Fibroblast of skin of left quadriceps (primary cell): ENCODE results near the gene MYBPC3.
"Not testable (repeated sequence)": the region's sequence is repeated elsewhere in the genome, so short reads cannot be mapped to it uniquely, and the experiment has no call there.

Source experiments
- DNase-seq, 2 experiments: peaks; one replicate each; pipeline ENCODE4 v3.0.0-alpha.2; 2013; ENCODE audit warnings: low read depth in 2 of 2

MYBPC3 gene

DNA sequence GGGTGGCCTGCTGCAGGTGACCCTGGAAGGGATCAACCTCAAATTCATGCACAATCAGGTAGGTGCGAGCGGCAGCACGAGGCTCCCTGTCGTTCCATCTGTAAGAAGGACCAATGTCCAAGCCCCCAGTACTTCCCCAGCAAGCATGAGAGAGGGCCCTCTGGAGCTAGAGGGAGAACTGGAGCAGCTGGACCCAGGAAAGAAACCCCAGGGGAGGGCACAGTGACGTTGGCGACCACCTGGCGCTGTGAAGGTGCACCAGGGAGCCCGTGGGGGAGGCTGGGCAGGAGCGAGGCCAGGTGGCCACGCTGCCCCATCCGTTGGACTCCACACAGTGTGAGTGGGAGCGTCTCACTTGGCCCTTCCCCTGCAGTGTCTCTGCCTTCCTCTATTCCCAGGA is 28.0 kb downstream of the MYBPC3 start:
- DNase-seq: no peak

DNA sequence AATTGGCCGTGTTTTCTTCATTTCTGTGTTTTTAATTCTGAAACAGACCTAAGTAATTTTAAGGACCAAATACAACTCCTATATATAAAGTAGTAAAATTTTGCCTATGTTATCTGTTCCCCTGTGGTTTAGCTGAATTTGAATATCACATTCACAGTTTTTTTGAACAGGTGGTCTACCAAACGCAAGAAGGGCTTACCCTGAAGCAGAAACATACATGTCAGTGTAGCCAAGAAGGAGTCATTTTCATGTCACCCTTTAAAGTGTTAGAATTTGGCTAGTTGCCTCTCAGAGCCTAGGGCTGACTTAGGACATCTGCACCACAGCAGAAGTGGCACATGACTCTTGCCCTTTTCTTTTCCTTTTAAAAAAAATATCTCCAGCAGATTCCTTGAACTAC is 34.3 kb downstream of the MYBPC3 start:
- DNase-seq: no peak

DNA sequence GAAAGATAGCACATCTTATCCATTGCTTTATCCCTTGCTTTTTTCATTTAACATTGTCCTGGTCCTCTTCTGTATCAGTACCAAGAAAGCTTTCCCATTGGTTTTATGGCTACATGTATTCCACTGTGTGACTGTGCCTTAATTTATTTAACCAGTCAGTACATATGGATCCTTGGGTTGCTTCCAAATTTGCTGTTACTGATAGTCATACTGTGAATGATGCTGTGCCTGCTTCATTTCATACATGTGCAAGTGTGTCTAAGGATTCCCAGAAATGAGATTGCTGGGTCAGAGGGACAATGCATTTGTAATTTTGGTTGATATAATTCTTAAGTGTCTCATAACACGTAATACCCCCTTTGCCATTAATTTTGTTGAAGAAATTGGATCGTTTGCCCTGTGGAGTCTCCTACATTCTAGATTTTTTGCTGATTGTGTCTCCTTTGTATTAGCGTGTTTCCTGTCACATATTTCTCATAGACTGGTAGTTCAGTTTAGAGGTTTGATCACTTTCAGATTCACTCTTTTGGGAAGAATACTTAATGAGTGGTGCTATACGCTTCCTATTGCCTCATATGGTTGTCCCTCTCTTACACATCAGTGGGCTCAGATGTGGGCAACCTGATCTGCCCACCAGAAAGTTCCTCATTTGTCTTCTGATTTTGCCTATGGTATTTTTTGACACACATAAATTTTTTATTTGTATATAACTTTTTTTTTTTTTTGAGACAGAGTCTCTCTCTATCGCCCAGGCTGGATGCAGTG is 35.3 kb downstream of the MYBPC3 start:
- no peak for DNase-seq

DNA sequence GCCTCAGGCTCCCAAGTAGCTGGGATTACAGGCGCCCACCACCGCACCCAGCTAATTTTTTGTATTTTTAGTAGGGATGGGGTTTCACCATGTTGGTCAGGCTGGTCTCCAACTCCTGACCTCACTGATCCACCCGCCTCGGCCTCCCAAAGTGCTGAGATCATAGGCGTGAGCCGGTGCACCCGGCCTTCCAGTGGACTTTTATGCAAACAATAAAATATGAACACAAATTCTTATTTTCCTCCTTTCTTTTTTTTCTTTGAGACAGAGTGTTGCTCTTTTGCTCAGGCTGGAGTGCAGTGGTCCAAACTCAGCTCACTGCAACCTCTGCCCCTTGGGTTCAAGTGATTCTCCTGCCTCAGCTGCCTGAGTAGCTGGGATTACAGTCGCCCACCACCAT is 36.0 kb downstream of the MYBPC3 start:
- DNase-seq: not testable (repeated sequence)

DNA sequence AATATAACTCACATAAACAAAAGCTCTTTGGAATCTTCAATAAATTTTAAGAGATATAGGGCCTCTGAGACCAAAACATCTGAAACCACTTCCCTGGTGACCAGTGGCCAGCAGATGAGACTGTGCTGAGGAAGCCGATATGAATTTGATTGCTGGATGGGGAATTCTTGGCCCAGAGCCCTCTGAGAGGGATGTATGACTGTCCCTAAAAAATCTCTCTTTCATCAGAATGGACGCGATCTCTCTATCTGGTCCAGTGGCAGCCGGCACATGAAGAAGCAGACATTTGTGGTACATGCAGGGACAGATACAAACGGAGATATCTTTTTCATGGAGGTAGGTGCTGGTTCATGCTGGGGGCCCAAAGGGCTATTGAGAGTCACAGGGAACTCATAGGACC is 37.5 kb downstream of the MYBPC3 start:
- DNase-seq: no peak

DNA sequence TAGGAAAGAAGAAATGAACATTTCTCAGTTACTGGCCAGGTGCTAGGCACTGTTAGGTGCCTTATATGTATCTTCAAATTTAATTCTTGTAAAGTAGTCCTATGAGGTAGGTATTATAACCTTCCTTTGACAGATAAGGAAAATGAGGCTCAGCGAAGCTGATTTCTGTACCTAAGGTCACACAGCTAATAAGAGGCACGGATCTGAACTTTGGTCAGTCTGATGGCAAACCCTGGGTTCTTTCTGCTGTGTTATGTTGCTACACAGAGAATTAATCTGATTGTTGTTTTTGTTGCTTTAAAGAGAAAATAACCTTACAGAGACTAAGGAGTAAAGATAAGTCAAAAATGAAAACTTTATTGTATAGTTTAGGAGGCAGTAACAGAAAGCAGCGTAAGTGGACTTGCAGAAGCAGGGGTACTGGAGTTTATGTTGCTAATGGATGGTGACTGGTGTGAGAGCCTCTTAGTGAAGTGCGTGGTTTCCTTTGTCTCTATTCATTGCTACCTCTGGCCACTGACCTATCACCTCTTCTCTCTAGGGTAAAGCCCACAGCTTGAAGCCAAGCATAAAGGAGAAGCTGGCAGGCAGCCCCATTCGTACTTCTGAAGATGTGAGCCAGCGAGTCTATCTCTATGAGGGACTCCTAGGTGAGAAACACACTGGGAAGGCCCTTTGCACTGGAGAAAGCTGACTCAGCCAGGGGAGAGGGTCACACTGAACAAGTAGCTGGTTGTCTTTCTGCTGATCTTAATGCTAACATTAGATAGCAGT is 44.3 kb downstream of the MYBPC3 start:
- DNase-seq: no peak

DNA sequence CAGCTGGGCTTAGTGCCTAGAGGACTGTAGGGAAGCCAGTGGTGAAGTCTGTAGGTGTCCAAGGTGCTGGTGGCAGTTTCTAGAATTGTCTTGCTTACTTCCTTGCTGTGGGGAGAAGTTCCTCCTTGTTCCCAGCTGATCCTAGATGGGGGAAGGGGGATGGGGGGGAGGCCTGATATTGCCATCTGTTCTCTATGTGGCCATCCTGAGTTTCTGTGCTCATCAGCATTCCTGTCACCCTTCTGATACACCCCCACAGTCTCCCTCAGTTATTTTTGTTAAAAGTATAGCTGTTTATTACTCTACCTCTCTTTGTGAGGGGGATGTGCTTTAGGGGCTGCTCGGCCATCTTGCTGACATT is 46.0 kb downstream of the MYBPC3 start:
- DNase-seq: no peak

DNA sequence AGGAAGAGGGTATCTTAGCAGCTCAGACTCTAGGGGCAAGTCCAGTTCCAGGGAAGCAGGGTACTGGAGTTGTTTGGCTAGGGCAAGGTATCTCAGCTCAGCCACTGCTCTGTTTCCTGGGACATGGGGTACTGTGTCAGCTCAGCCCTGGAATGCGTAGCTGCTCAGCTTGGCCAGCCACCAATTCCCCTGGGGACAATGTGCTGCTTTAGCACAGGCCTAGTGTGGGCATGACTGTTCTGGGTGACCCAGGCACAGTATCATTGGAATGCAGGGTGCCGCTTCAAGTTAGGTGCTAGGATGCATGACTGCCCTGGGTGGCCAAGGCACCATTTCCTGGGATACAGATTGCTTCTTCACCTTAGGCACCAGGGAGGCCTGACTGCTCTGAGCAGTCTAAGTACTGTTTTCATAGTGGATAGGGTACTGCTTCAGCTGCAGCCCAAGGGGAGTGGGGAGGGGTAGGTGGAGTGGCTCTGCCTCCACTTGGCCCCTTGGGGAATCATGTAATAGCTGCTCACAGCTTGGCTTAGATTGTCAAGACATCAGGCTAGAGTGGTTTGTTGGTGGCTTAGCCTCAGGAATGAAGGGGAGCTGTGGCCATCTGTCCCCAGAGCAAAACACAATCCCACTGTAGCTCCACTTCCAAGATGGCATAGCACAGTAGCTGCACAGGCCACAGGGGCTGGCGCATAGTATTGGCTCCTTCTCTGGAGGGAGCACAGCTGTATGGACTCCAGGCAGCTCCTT is 46.6 kb downstream of the MYBPC3 start:
- DNase-seq: no peak

DNA sequence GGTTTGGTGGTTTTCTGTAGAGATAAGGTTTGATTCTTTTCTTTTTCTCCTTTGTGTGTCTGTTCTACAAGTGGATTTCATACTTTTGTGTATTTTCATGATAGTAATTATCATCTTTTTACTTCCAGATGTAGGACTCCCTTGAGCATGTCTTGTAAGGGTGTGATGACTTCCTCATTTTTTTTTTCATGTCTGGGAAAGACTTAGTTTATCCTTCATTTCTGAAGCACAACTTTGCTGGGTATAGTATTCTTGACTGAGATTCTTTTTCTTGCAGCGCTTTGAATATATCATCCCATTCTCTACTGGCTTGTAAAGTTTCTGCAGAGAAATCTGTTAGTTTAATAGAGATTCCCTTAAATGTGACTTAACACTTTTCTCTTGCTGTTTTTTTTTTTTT is 49.6 kb downstream of the MYBPC3 start:
- no peak for DNase-seq

DNA sequence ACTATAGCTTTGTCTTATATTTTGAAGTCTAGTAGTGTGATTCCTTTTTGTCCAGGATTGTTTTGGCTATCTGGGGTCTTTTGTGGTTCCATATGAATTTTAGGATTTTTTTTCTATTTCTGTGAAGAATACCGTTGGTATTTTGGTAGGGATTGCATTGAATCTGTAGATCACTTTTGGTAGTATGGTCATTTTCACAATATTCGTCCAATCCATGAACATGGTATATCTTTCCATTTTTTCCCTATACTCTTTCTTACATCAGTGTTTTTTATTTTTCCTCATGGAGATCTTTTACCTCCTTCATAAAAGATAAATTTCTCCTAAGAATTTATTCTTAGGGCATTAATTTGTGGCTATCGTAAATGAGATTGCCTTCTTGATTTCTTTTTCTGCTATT is 53.4 kb downstream of the MYBPC3 start:
- no peak for DNase-seq

DNA sequence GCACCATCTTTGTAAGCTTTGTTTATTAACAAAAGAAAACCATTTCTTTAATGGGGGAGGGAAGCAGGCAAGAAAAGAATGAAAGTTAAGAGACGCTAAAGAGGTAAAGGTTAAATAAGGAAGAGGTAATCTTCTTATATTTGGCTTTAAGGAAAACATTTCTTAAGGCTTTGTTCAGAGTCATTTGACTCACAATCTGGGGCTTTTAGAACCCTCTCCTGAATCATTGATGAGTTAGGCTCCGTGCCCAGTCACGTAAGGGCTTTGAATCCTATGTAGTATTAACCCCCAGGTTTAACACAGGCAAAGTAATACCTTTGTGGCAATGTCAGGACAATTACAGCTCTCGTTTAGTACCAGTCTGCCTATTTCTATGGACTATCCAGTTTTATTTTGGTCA is 56.5 kb downstream of the MYBPC3 start:
- DNase-seq: no peak

DNA sequence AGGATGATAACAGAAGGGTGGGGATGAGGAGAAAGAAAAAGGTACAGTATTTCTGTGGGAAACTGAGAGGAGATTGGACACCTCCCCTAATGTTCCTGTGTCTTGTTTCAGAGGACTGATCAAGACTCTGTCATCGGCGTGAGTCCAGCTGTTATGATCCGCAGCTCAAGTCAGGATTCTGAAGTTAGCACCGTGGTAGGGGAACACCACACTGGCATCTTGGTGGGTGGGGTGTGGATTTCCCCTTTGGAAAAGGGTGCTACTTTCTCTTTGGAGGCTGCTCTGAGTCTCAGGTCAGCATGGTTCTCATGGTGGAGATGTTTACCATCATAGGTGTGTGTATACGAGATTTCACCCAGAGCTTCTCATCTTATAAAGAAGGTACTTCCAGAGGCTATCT is 57.1 kb downstream of the MYBPC3 start:
- no peak for DNase-seq

DNA sequence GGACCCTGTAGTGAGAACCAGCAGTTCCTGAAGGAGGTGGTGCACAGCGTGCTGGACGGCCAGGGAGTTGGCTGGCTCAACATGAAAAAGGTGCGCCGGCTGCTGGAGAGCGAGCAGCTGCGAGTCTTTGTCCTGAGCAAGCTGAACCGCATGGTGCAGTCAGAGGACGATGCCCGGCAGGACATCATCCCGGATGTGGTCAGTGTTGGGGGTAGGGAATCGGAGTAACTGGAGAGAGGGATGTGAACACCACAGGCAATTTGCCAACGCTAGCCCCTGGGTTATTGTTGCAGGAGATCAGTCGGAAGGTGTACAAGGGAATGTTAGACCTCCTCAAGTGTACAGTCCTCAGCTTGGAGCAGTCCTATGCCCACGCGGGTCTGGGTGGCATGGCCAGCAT is 62.6 kb downstream of the MYBPC3 start:
- no peak for DNase-seq

DNA sequence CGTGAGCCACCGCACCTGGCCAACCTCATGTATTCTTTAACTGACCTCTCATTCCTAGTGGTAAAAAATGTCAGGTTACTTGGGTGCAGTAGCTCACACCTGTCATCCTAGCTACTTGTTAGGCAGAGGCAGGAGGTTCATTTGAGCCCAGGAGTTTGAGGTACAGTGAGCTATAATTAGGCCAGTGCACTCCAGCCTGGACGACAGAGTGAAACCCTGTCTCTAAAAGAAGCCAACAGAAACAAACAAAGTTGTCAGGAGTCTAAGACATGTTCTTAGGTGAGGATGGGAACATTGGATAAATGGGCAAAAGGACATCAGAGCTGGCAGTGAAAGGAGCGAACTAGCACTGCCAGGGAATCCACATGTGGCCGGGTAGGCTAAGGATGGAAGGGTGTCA is 64.4 kb downstream of the MYBPC3 start:
- DNase-seq: no peak

DNA sequence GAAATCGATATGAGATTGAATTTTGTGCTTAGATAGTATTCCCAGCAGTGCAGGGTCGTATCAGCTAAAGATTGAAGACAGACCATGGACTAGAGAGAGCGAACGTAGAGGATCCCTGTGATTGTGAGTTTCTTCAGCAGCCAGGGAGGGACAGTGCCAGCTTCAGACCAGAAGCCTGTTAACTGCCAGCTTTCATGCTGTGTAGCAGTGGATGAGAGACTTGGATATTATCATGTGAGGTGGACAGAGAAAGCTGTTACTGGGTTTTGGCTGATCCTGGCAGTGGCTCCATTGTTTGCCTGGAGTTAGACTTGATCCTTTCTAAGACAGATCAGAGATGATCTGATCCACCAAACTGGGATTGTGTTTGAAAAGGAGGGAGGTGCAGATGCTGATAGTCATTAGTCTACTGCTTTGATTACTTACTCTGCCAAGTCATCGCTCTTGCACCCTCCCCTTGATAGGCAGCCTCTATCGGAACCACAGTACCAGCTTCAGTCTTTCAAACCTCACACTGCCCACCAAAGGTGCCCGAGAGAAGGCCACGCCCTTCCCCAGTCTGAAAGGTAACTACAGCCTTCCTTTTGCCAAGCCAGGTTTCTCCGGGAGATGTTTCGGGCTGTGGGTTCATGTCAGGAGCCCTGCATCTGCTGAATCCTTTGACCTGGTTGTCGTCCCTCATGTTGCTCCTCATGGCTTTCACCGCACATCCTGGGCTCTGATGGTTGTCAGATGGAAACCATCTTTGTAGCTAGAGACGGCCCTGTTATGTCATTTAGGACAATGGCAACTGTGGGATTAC is 66.3 kb downstream of the MYBPC3 start:
- DNase-seq: no peak

DNA sequence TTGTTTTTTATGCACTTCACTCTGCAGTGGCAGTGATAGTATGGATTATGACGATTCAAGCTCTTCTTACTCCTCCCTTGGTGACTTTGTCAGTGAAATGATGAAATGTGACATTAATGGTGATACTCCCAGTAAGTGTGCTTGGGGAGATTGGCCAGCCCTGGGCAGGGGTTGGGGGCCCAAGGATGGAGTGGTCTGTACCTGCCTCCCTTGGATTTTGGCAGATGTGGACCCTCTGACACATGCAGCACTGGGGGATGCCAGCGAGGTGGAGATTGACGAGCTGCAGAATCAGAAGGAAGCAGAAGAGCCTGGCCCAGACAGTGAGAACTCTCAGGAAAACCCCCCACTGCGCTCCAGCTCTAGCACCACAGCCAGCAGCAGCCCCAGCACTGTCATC is 68.4 kb downstream of the MYBPC3 start:
- DNase-seq: no peak

DNA sequence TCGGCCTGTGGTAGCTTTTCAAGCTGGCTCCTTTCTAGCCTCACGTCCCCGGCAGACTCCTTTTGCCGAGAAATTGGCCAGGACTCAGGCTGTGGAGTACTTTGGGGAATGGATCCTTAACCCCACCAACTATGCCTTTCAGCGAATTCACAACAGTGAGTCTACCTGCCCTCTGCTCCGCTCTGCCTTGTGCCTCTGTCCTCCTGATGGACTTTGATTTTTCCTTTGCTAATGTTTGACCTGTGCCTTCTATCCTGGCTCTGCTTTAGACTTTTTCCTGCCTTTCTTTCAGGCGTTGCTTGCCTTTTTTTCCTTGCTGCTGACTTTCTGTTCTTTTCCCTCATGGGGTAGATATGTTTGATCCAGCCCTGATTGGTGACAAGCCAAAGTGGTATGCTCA is 70.0 kb downstream of the MYBPC3 start:
- DNase-seq: no peak
